ENCODE measurements around the gene ZCCHC4.

DNA sequence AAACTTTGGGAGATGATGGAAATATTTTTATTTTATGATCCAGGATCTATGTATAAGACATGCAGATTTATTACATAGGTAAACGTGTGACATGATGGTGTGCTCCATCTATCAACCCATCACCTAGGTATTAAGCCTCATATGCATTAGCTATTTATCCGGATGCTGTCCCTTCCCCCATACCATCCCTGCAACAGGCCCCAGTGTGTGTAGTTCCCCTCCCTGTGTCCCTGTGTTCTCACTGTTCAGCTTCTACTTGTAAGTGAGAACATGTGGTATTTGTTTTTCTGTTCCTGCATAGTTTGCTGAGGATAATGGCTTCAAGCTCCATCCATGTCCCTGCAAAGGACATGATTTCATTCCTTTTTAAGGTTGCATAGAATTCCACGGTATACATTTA lies 28.1 kb upstream of the ZCCHC4 start:
- TF ChIP-seq TRIM28 (IDR thresholded peaks at IDR 0.05; ENCODE audit: borderline replicate concordance, low read length) = no peak
- TF ChIP-seq, protein P1, sequence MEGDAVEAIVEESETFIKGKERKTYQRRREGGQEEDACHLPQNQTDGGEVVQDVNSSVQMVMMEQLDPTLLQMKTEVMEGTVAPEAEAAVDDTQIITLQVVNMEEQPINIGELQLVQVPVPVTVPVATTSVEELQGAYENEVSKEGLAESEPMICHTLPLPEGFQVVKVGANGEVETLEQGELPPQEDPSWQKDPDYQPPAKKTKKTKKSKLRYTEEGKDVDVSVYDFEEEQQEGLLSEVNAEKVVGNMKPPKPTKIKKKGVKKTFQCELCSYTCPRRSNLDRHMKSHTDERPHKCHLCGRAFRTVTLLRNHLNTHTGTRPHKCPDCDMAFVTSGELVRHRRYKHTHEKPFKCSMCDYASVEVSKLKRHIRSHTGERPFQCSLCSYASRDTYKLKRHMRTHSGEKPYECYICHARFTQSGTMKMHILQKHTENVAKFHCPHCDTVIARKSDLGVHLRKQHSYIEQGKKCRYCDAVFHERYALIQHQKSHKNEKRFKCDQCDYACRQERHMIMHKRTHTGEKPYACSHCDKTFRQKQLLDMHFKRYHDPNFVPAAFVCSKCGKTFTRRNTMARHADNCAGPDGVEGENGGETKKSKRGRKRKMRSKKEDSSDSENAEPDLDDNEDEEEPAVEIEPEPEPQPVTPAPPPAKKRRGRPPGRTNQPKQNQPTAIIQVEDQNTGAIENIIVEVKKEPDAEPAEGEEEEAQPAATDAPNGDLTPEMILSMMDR (tag by site-specific recombination; IDR thresholded peaks at IDR 0.05) = no peak
- TF ChIP-seq KLF7 (tag by site-specific recombination; IDR thresholded peaks at IDR 0.05; ENCODE audit: borderline replicate concordance) = no peak
- TF ChIP-seq ZNF19 (tag by site-specific recombination; IDR thresholded peaks at IDR 0.05; ENCODE audit: low read depth) = no peak
- TF ChIP-seq, protein P2, sequence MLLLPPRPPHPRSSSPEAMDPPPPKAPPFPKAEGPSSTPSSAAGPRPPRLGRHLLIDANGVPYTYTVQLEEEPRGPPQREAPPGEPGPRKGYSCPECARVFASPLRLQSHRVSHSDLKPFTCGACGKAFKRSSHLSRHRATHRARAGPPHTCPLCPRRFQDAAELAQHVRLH (tag by site-specific recombination; IDR thresholded peaks at IDR 0.05) = no peak
- TF ChIP-seq, protein P3, sequence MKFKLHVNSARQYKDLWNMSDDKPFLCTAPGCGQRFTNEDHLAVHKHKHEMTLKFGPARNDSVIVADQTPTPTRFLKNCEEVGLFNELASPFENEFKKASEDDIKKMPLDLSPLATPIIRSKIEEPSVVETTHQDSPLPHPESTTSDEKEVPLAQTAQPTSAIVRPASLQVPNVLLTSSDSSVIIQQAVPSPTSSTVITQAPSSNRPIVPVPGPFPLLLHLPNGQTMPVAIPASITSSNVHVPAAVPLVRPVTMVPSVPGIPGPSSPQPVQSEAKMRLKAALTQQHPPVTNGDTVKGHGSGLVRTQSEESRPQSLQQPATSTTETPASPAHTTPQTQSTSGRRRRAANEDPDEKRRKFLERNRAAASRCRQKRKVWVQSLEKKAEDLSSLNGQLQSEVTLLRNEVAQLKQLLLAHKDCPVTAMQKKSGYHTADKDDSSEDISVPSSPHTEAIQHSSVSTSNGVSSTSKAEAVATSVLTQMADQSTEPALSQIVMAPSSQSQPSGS (tag by site-specific recombination; IDR thresholded peaks at IDR 0.05; ENCODE audit: low read depth) = no peak
- TF ChIP-seq YY1 (tag by site-specific recombination; IDR thresholded peaks at IDR 0.05) = no peak
- no peak for TF ChIP-seq ZNF768 (tag by site-specific recombination; IDR thresholded peaks at IDR 0.05)
- TF ChIP-seq SP2 (tag by site-specific recombination; IDR thresholded peaks at IDR 0.05) = no peak
- no peak for TF ChIP-seq ZNF274 (IDR thresholded peaks at IDR 0.05; ENCODE audit: low read length)
- no peak for TF ChIP-seq ZNF274 (tag by site-specific recombination; IDR thresholded peaks at IDR 0.05; ENCODE audit: borderline replicate concordance)
